Measurements from ENCODE around the gene SNX19.

The SNX19 gene

GRCh38 chr11:130847517-130847916 lies 68.8 kb downstream of the SNX19 start:
- H3K27ac ChIP-seq (replicated peaks): no peak overlapping the region
- no peak overlapping the region for H3K4me3 ChIP-seq (replicated peaks; ENCODE audit: insufficient read depth, low read length)
- H3K27me3 ChIP-seq (ENCODE audit: insufficient read depth, poor library complexity, severe bottlenecking): peaks cover 3% of the 10 kb centered on the region
- no peak for DNase-seq (ENCODE audit: low read depth in 1 of 2, low spot score in 1 of 2)
- TF ChIP-seq SPI1 (IDR thresholded peaks at IDR 0.05; ENCODE audit: borderline replicate concordance, low read depth) (no peak), REST (IDR thresholded peaks at IDR 0.05; ENCODE audit: insufficient replicate concordance, low read depth) (no peak), POLR2AphosphoS5 (IDR thresholded peaks at IDR 0.05; ENCODE audit: low read depth) (no peak), GABPA (IDR thresholded peaks at IDR 0.05; ENCODE audit: low read depth) (no peak), CTCF (IDR thresholded peaks at IDR 0.05; ENCODE audit: insufficient read depth, low read length) (no peak)

GRCh38 chr11:130846606-130847005 lies 69.7 kb downstream of the SNX19 start:
- Histone ChIP-seq H3K27ac (replicated peaks) (no peak overlapping the region), H3K4me3 (replicated peaks; ENCODE audit: insufficient read depth, low read length) (no peak overlapping the region), H3K27me3 (ENCODE audit: insufficient read depth, poor library complexity, severe bottlenecking) (peaks cover 3% of the 10 kb centered on the region)
- TF ChIP-seq POLR2AphosphoS5 (IDR thresholded peaks at IDR 0.05; ENCODE audit: low read depth): no peak
- no peak for DNase-seq (ENCODE audit: low read depth in 1 of 2, low spot score in 1 of 2)

- no peak for DNase-seq (ENCODE audit: low read depth in 1 of 2, low spot score in 1 of 2)
Measured at GRCh38 chr11:130842001-130842400, 74.3 kb downstream of the SNX19 start.

GRCh38 chr11:130840679-130841078 lies 75.6 kb downstream of the SNX19 start:
- DNase-seq (ENCODE audit: low read depth in 1 of 2, low spot score in 1 of 2): no peak
- TF ChIP-seq GABPA (IDR thresholded peaks at IDR 0.05; ENCODE audit: low read depth): no peak
- no peak for TF ChIP-seq SPI1 (IDR thresholded peaks at IDR 0.05; ENCODE audit: borderline replicate concordance, low read depth)
- TF ChIP-seq CTCF (IDR thresholded peaks at IDR 0.05; ENCODE audit: insufficient read depth, low read length): no peak
- no peak for TF ChIP-seq REST (IDR thresholded peaks at IDR 0.05; ENCODE audit: insufficient replicate concordance, low read depth)
- no peak for TF ChIP-seq POLR2AphosphoS5 (IDR thresholded peaks at IDR 0.05; ENCODE audit: low read depth)
- no peak overlapping the region for H3K27ac ChIP-seq (replicated peaks)
- no peak overlapping the region for H3K4me3 ChIP-seq (replicated peaks; ENCODE audit: insufficient read depth, low read length)
- peaks cover 7% of the 10 kb centered on the region for H3K27me3 ChIP-seq (ENCODE audit: insufficient read depth, poor library complexity, severe bottlenecking)

More at GRCh38 chr11:130842001-130842400, 74.3 kb downstream of the SNX19 start:
- Histone ChIP-seq H3K4me3 (replicated peaks; ENCODE audit: insufficient read depth, low read length) (no peak overlapping the region), H3K27me3 (ENCODE audit: insufficient read depth, poor library complexity, severe bottlenecking) (peaks cover 10% of the 10 kb centered on the region), H3K27ac (replicated peaks) (no peak overlapping the region)
- TF ChIP-seq SPI1 (IDR thresholded peaks at IDR 0.05; ENCODE audit: borderline replicate concordance, low read depth) (no peak), GABPA (IDR thresholded peaks at IDR 0.05; ENCODE audit: low read depth) (no peak), POLR2AphosphoS5 (IDR thresholded peaks at IDR 0.05; ENCODE audit: low read depth) (no peak)

- TF ChIP-seq GABPA (IDR thresholded peaks at IDR 0.05; ENCODE audit: low read depth) (no peak), SPI1 (IDR thresholded peaks at IDR 0.05; ENCODE audit: borderline replicate concordance, low read depth) (no peak)
- Histone ChIP-seq H3K4me3 (replicated peaks; ENCODE audit: insufficient read depth, low read length) (no peak overlapping the region), H3K27ac (replicated peaks) (no peak overlapping the region), H3K27me3 (ENCODE audit: insufficient read depth, poor library complexity, severe bottlenecking) (peaks cover 7% of the 10 kb centered on the region)
- no peak for DNase-seq (ENCODE audit: low read depth in 1 of 2, low spot score in 1 of 2)
Measured at GRCh38 chr11:130839981-130840666, 76.2 kb downstream of the SNX19 start.
